GM18519 (cell line): ENCODE results near the gene PARVA.

Experiments
- ATAC-seq: cut with Tn5 transposase; IDR thresholded peaks from one replicate; pipeline ENCODE4 v1.9.1; 2021; ENCODE audit warnings: mild to moderate bottlenecking, moderate library complexity; ENCODE audit not compliant: unreplicated experiment, low FRiP score

PARVA gene

DNA sequence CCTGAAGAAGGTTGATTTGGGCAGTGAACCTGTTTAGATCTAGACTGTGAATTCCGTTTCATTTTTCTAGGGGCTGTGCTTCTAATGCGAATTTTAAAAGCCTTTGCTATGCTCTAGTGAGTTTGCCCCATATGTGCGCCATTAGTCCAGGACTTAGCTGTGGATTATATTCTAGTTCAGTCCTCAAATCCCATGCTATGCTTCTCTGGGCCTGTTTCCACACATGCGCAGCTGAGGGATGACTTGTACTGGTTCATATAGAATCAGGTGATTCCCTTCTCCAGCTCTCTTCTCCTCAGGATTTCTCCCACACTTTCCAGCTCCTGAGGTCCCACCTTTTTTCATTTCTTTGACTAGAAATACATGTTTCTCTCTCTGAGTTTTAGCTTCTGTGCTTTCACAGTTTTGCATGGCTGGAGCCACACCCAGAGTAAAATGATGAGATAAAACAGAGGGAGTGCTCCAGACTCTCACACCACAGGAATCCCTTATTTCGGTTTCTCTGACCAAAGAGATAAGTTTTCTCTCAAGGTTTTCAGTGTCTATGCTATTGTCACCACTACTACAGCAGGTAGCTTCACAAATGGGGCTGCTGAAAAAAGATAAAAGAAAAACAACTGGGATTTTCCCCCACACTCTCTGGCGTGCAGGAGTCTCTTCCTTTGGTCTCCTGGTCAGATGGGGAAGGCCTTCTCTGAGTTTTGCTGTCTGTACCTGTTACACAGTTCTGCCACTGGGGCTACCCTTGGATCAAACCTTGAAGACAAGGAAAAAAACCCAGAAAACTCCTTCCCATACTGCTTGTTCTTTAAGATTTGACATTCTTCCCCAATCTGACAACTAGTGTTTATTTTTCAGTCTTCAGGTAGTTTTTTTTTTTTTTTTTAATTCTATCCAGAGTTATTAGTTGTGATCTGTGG is 200.6 kb downstream of the PARVA start:
- no peak for ATAC-seq

DNA sequence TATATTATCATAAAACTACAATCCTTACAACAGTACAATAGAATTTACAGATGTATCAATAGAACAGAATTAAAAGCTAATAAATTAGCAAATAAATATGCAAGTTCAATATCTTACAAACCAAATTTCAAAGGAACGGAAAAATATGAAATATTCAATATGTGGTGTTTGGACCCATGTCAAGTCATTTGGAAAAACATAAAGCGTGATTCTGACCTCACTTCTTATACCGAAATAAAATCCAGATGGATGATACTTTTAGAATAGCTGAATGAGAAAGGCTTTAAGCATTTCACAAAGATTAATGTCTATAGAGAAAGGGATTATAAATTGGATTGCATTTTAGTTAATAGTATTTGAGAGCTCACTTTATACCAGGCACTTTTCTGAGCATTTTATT is 204.0 kb downstream of the PARVA start:
- no peak for ATAC-seq

DNA sequence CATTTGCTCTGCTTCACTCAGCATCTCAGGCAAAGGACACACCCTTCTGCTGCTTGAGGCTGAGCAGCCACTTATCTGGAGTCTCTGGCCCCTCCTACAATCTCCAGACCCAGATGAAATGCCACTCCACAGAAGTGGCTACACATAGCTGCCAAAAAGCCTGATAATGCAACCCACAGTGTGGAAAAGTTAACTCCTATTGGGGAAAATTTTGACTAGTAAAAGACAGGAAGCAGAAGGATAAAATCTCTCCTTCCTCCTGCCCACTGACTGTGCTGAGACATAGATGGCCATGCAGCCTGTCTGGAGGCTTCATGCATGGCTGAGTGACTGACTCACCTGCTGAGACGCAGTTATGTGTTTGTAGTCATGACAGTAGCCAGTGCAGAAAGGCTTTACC is 204.6 kb downstream of the PARVA start:
- no peak for ATAC-seq
